Measurements from ENCODE around the gene RABL6. TPM values are rescaled to one million over a fixed set of nuclear protein-coding genes. Genes with fewer than 3 reads are reported as not detected.
"Not testable (repeated sequence)": the region's sequence is repeated elsewhere in the genome, so short reads cannot be mapped to it uniquely, and the experiment has no call there.

The RABL6 gene
- total RNA-seq, 5 donors from 2014 or later (not counting 1 experiment from before 2014, with no cell fraction given), result 60.5 to 86.7 (median 82.8) TPM

DNA sequence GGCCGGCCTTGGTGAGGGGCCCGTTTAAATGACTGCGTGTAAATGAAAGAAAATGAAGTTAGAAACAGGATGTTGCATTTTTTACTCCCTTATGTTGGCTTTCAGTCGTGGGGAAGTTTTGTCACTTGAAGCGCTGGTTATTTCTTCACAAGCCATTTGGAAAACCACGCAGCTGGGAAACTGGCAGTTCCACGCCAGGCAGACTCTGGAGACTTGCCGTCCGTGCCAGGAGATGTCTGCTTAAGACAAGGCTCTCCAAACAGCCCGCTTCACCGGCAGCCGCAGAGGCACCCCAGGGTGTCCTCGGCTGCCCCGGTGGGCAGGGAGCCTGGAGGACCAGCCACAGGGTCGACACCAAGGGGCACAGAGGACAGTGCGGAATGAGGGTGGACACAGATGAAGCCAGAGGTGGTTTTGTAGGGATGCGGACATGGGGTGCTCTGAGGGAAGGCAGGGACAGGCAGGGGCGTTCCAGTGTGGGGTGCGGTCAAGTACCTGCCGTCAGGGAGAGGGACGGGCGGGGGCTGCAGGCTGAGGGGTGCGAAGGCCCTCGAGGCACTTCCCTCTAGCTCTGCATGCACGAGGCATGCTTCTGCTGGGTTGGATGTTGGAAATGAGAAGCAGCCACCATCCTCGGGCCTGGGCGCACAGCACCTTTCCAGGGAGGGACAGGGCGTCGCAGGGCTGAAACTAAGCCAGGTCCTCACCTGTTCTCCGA, 23.4 kb downstream of the RABL6 start:
- DNase-seq (no peak), ATAC-seq (replicated peaks in 1 of 4) (no peak)
- H3K27me3 ChIP-seq (replicated peaks in 1 of 2; ENCODE audit: control insufficient read depth in 2 of 2, extremely low read depth in 1 of 2, insufficient read depth in 2 of 2, low read length in 1 of 2), result no peaks in the 10 kb centered on the region
- no peak overlapping the region for H3K27ac ChIP-seq (ENCODE audit: low read length)
- H3K36me3 ChIP-seq (ENCODE audit: control insufficient read depth in 2 of 2, extremely low read depth in 1 of 2, insufficient read depth in 1 of 2, low read length in 1 of 2), result peaks cover 21 to 31% of the 10 kb centered on the region in 2 donors
- H3K9me3 Mint-ChIP-seq, result no peaks in the 10 kb centered on the region
- no peak overlapping the region for H3K27ac Mint-ChIP-seq
- POLR2A ChIA-PET, result no interaction called here
- H3K27me3 Mint-ChIP-seq, result no peaks in the 10 kb centered on the region
- H3K9me3 ChIP-seq, result no peaks in the 10 kb centered on the region
- WGBS (ENCODE audit: insufficient coverage), result 97% methylated on average over 29 of the region's 30 CpGs
- CTCF ChIA-PET, result no interaction called here
- no peaks in the 10 kb centered on the region for H3K4me1 ChIP-seq (ENCODE audit: control insufficient read depth in 1 of 2, extremely low read depth in 1 of 2, insufficient read depth in 2 of 2, low read length in 2 of 2)
- no peak overlapping the region for H3K4me3 ChIP-seq (ENCODE audit: control insufficient read depth in 1 of 2, extremely low read depth in 1 of 2, low read length in 1 of 2)
- no peak overlapping the region for H3K4me3 Mint-ChIP-seq
- peaks cover 7% of the 10 kb centered on the region for H3K36me3 Mint-ChIP-seq
- no peaks in the 10 kb centered on the region for H3K4me1 Mint-ChIP-seq

DNA sequence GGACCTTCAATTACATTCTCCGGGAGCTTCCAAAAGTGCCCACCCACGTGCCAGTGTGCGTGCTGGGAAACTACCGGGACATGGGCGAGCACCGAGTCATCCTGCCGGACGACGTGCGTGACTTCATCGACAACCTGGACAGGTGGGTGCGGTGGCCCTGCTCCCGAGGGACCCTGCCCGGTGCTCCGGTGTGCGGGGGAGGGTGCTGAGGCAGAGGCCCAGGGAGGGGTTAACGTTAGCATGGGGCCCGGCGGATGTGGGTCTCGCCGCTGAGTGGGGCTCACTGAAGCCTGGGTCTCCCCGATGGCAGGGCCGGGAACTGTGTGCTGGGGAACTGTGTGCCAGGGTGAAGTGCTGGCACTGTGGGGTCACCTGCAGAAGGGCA, 24.0 kb downstream of the RABL6 start:
- Histone ChIP-seq H3K36me3 (ENCODE audit: control insufficient read depth in 2 of 2, extremely low read depth in 1 of 2, insufficient read depth in 1 of 2, low read length in 1 of 2) (peaks cover 17 to 29% of the 10 kb centered on the region in 2 donors), H3K9me3 (no peaks in the 10 kb centered on the region), H3K27me3 (replicated peaks in 1 of 2; ENCODE audit: control insufficient read depth in 2 of 2, extremely low read depth in 1 of 2, insufficient read depth in 2 of 2, low read length in 1 of 2) (no peaks in the 10 kb centered on the region), H3K4me3 (ENCODE audit: control insufficient read depth in 1 of 2, extremely low read depth in 1 of 2, low read length in 1 of 2) (no peak overlapping the region), H3K27ac (ENCODE audit: low read length) (no peak overlapping the region), H3K4me1 (ENCODE audit: control insufficient read depth in 1 of 2, extremely low read depth in 1 of 2, insufficient read depth in 2 of 2, low read length in 2 of 2) (no peaks in the 10 kb centered on the region)
- ATAC-seq (replicated peaks in 1 of 4) (no peak), DNase-seq (no peak)
- H3K4me3 Mint-ChIP-seq, result no peak overlapping the region
- peaks cover 7% of the 10 kb centered on the region for H3K36me3 Mint-ChIP-seq
- POLR2A ChIA-PET, result no interaction called here
- CTCF ChIA-PET, result no interaction called here
- H3K4me1 Mint-ChIP-seq, result no peaks in the 10 kb centered on the region
- H3K9me3 Mint-ChIP-seq, result no peaks in the 10 kb centered on the region
- 97% methylated on average over 20 of the region's 23 CpGs for WGBS (ENCODE audit: insufficient coverage)
- no peaks in the 10 kb centered on the region for H3K27me3 Mint-ChIP-seq
- H3K27ac Mint-ChIP-seq, result no peak overlapping the region

DNA sequence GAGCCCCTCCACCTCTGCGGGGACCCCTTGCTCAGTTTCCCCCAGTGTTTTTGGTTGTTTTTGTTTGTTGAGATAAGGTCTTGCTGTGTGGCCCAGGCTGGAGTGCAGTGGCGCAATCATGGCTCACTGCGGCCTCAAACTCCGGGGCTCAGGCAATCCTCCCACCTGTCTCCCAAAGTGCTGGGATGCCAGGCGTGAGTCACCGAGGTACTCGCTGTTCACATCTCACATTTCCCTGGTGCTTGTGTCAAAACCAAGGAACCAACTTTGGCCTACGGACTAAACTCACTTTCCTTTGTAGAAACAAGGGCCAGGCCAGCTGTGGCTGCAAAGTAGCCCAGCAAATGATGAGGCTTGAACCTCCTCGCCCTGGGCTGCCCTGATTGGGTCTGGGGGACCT, 24.8 kb downstream of the RABL6 start:
- H3K4me3 ChIP-seq (ENCODE audit: control insufficient read depth in 1 of 2, extremely low read depth in 1 of 2, low read length in 1 of 2), result no peak overlapping the region
- H3K9me3 ChIP-seq, result no peaks in the 10 kb centered on the region
- H3K4me1 ChIP-seq (ENCODE audit: control insufficient read depth in 1 of 2, extremely low read depth in 1 of 2, insufficient read depth in 2 of 2, low read length in 2 of 2), result no peaks in the 10 kb centered on the region
- Mint-ChIP-seq H3K27ac (no peak overlapping the region), H3K4me3 (no peak overlapping the region), H3K9me3 (no peaks in the 10 kb centered on the region), H3K4me1 (no peaks in the 10 kb centered on the region), H3K27me3 (no peaks in the 10 kb centered on the region), H3K36me3 (peaks cover 7% of the 10 kb centered on the region)
- 93% methylated on average over 8 of the region's 9 CpGs for WGBS (ENCODE audit: insufficient coverage)
- H3K27ac ChIP-seq (ENCODE audit: low read length), result no peak overlapping the region
- H3K36me3 ChIP-seq (ENCODE audit: control insufficient read depth in 2 of 2, extremely low read depth in 1 of 2, insufficient read depth in 1 of 2, low read length in 1 of 2), result peaks cover 11 to 26% of the 10 kb centered on the region in 2 donors
- CTCF ChIA-PET, result no interaction called here
- POLR2A ChIA-PET, result no interaction called here
- ATAC-seq (replicated peaks in 1 of 4), result no peak
- H3K27me3 ChIP-seq (replicated peaks in 1 of 2; ENCODE audit: control insufficient read depth in 2 of 2, extremely low read depth in 1 of 2, insufficient read depth in 2 of 2, low read length in 1 of 2), result no peaks in the 10 kb centered on the region
- no peak for DNase-seq

DNA sequence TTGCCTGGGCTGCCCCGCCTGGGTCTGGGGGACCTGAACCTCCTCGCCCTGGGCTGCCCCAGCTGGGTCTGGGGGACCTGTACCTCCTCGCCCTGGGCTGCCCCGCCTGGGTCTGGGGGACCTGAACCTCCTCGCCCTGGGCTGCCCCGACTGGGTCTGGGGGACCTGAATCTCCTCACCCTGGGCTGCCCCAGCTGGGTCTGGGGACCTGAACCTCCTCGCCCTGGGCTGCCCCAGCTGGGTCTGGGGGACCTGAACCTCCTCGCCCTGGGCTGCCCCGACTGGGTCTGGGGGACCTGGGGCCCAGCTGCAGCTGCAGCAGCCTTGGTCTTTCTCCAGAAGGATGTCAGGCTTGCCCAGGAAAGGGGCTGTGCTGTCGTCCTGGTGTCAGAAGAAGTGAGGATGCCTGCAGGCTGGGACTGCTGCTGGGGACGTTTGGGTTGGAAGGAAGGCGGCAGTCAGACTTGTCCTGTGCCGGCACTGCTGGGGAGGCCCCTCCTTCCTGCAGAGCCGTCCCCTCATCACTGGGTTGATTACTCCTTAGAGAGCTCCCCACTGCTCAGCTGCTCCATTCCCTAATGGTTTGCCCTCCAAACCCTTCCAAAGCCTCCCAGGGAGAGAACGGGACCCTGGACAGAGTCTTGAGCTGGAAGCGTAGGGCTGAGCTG, 25.8 kb downstream of the RABL6 start:
- H3K4me1 Mint-ChIP-seq; ATAC-seq (replicated peaks in 1 of 4); H3K4me1 ChIP-seq (ENCODE audit: control insufficient read depth in 1 of 2, extremely low read depth in 1 of 2, insufficient read depth in 2 of 2, low read length in 2 of 2); H3K4me3 ChIP-seq (ENCODE audit: control insufficient read depth in 1 of 2, extremely low read depth in 1 of 2, low read length in 1 of 2); H3K9me3 ChIP-seq; H3K27ac ChIP-seq (ENCODE audit: low read length); POLR2A ChIA-PET; H3K27me3 ChIP-seq (replicated peaks in 1 of 2; ENCODE audit: control insufficient read depth in 2 of 2, extremely low read depth in 1 of 2, insufficient read depth in 2 of 2, low read length in 1 of 2); H3K4me3 Mint-ChIP-seq; H3K27me3 Mint-ChIP-seq; H3K9me3 Mint-ChIP-seq; DNase-seq; H3K36me3 Mint-ChIP-seq; H3K27ac Mint-ChIP-seq: not testable (repeated sequence)
- 92% methylated on average over 11 of the region's 16 CpGs for WGBS (ENCODE audit: insufficient coverage)
- peaks cover 14 to 26% of the 10 kb centered on the region in 2 donors for H3K36me3 ChIP-seq (ENCODE audit: control insufficient read depth in 2 of 2, extremely low read depth in 1 of 2, insufficient read depth in 1 of 2, low read length in 1 of 2)
- CTCF ChIA-PET, result interaction anchor here in 1 of 2 donors (0.6 kb wide), 1 partner anchor 17 kb away, joined by 3 read pairs; no protein-coding TSS in a partner anchor

DNA sequence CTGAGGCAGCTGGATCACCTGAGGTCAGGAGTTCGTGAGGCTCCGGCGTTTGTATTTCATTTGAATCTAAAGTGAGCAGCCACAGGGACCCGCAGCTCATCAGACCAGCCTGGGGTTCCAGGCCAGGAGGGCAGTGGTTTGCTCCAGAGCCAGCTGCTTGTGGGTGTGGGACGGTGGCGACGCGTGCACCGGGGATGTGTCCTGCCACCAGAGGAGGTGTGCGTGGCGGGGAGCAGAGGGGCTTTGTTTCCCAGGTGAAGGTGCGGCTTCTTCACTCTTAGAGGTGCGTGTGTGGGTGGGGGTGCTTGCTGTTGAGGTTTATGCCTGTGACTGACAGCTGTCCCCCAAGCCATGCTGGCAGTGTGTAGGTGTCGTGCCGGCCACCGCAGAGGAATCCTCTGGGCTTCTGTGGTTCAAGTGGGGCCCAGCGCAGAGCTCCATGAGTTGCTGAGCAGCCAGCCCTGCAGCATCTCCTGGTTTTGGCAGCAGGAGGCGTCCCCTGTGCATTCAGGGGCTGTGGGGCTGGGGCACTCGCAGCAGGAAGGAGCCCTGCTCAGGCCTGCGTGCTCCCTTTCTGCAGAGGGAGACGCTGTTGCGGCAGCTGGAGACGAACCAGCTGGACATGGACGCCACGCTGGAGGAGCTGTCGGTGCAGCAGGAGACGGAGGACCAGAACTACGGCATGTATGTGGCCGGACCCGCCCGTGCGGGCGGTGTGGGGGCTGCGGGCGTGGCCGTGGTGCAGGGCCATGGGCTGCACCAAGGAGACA, 27.6 kb downstream of the RABL6 start:
- Histone ChIP-seq H3K27me3 (replicated peaks in 1 of 2; ENCODE audit: control insufficient read depth in 2 of 2, extremely low read depth in 1 of 2, insufficient read depth in 2 of 2, low read length in 1 of 2) (no peaks in the 10 kb centered on the region), H3K4me1 (ENCODE audit: control insufficient read depth in 1 of 2, extremely low read depth in 1 of 2, insufficient read depth in 2 of 2, low read length in 2 of 2) (no peaks in the 10 kb centered on the region), H3K4me3 (ENCODE audit: control insufficient read depth in 1 of 2, extremely low read depth in 1 of 2, low read length in 1 of 2) (no peak overlapping the region), H3K9me3 (no peaks in the 10 kb centered on the region), H3K36me3 (ENCODE audit: control insufficient read depth in 2 of 2, extremely low read depth in 1 of 2, insufficient read depth in 1 of 2, low read length in 1 of 2) (peaks cover 20 to 24% of the 10 kb centered on the region in 2 donors), H3K27ac (ENCODE audit: low read length) (no peak overlapping the region)
- no peak overlapping the region for H3K4me3 Mint-ChIP-seq
- ChIA-PET CTCF (interaction anchor here (0.5 to 0.7 kb wide), 3 partner anchors 11 to 93 kb away, joined by 3 to 5 read pairs (median 3); no protein-coding TSS in a partner anchor), POLR2A (interaction anchor here in 1 of 2 donors (0.6 kb wide), 1 partner anchor 16 kb away, joined by 6 read pairs; no protein-coding TSS in a partner anchor)
- no peaks in the 10 kb centered on the region for H3K4me1 Mint-ChIP-seq
- H3K9me3 Mint-ChIP-seq, result no peaks in the 10 kb centered on the region
- no peaks in the 10 kb centered on the region for H3K27me3 Mint-ChIP-seq
- 94% methylated on average over 24 of the region's 36 CpGs for whole genome bisulfite sequencing (ENCODE audit: insufficient coverage)
- ATAC-seq (replicated peaks in 1 of 4) (peak in 1 of 4 experiments; percentile 17), DNase-seq (no peak)
- peaks cover 7% of the 10 kb centered on the region for H3K36me3 Mint-ChIP-seq
- H3K27ac Mint-ChIP-seq, result no peak overlapping the region

Measured in T-cell (primary cell).